ENCODE results near the gene ATP6V1F. TPM values are rescaled to one million over a fixed set of nuclear protein-coding genes. Genes with fewer than 3 reads are reported as not detected.
A peak's percentile ranks its signal among the peaks of the same experiment; 100 is the strongest.

ATP6V1F gene
- total RNA-seq, 1 experiment from 2014 or later = 115 TPM

- no peak overlapping the region for H3K27ac ChIP-seq (ENCODE audit: insufficient read length, low read depth, low read length)
- no peak overlapping the region for H2BK5ac ChIP-seq (ENCODE audit: insufficient read length, low read length)
- no peak overlapping the region for H3K4me2 ChIP-seq (ENCODE audit: insufficient read depth, insufficient read length, low read length)
- Mint-ChIP-seq H3K27me3 (ENCODE audit: low read depth) (peaks cover 39% of the 10 kb centered on the region), H3K36me3 (ENCODE audit: insufficient read depth in 1 of 3, low read depth in 3 of 3) (no peaks in the 10 kb centered on the region), H3K4me1 (peaks cover 21 to 30% of the 10 kb centered on the region in 2 experiments), H3K27ac (0 out of 7 replicates have a peak overlapping the region, but pooled peaks of 1 of the 3 experiments have one; percentile 28), H3K4me3 (no peak overlapping the region), H3K9me3 (no peaks in the 10 kb centered on the region)
- H3K79me1 ChIP-seq (ENCODE audit: insufficient read depth, low read depth, low read length, poor library complexity, severe bottlenecking) = no peaks in the 10 kb centered on the region
- H3K9me3 ChIP-seq (ENCODE audit: control insufficient read depth, low read depth, low read length) = no peaks in the 10 kb centered on the region
- no peak overlapping the region for H3T11ph ChIP-seq (ENCODE audit: low read length)
- no peak overlapping the region for H2BK15ac ChIP-seq (ENCODE audit: low read depth, low read length)
- H3K56ac ChIP-seq (ENCODE audit: insufficient read length, low read depth, low read length) = no peak overlapping the region
- H2AK5ac ChIP-seq (ENCODE audit: insufficient read length, low read length) = no peak overlapping the region
- no CpG with 5 or more reads among the region's 4 CpGs for WGBS (ENCODE audit: extremely low coverage, insufficient read length, low lambda C conversion rate)
- no peak overlapping the region for H2AFZ ChIP-seq (ENCODE audit: low read length)
- no peak overlapping the region for H2BK20ac ChIP-seq (ENCODE audit: low read depth, low read length, poor library complexity, severe bottlenecking)
- no peaks in the 10 kb centered on the region for H4K20me1 ChIP-seq (ENCODE audit: control insufficient read depth, insufficient read depth, insufficient read length)
- TF ChIP-seq CTCF (conservative IDR thresholded peaks at IDR 0.05) = no peak
- no peak overlapping the region for H3K9ac ChIP-seq (ENCODE audit: extremely low read depth, insufficient read length, low read length)
- H4K91ac ChIP-seq (ENCODE audit: insufficient read length, low read depth, low read length) = no peak overlapping the region
- no peak overlapping the region for H4K8ac ChIP-seq (replicated peaks; ENCODE audit: insufficient read length, low read depth, low read length)
- H3K23me2 ChIP-seq (ENCODE audit: insufficient read length, low read depth, low read length, poor library complexity, severe bottlenecking) = peaks cover 11% of the 10 kb centered on the region
- H3K27me3 ChIP-seq (ENCODE audit: insufficient read depth, low read length) = peaks cover 11% of the 10 kb centered on the region; the same call in 1 of the 2 replicates
- H2BK12ac ChIP-seq (ENCODE audit: insufficient read length, low read depth, low read length) = no peak overlapping the region
- no peaks in the 10 kb centered on the region for H3K4me1 ChIP-seq (ENCODE audit: insufficient read depth, low read length)
- no peak for DNase-seq
- H3K79me2 ChIP-seq (ENCODE audit: insufficient read depth, low read length) = no peaks in the 10 kb centered on the region
- no peak overlapping the region for H3K14ac ChIP-seq (ENCODE audit: insufficient read depth, low read length)
- no peak overlapping the region for H2BK120ac ChIP-seq (ENCODE audit: low read depth, low read length, poor library complexity, severe bottlenecking)
- no peak overlapping the region for H3K23ac ChIP-seq (ENCODE audit: insufficient read length, low read depth, low read length)
- no peak overlapping the region for H4K5ac ChIP-seq (ENCODE audit: insufficient read length, low read depth, low read length)
- no peak overlapping the region for H3K18ac ChIP-seq (ENCODE audit: insufficient read length, low read depth, low read length)
- no peak overlapping the region for H3K4ac ChIP-seq (ENCODE audit: low read depth, low read length)
Observed at GRCh38 chr7:128826512-128826911, 36.1 kb upstream of the ATP6V1F start.

Measured in H9 (cell line).